HG03460 (cell line): Measurements from ENCODE around the gene ATG10.

ENCODE experiments used
- ATAC-seq: cut with Tn5 transposase; IDR thresholded peaks from one replicate; pipeline ENCODE4 v1.9.1; 2021; ENCODE audit not compliant: unreplicated experiment

ATG10 gene

DNA sequence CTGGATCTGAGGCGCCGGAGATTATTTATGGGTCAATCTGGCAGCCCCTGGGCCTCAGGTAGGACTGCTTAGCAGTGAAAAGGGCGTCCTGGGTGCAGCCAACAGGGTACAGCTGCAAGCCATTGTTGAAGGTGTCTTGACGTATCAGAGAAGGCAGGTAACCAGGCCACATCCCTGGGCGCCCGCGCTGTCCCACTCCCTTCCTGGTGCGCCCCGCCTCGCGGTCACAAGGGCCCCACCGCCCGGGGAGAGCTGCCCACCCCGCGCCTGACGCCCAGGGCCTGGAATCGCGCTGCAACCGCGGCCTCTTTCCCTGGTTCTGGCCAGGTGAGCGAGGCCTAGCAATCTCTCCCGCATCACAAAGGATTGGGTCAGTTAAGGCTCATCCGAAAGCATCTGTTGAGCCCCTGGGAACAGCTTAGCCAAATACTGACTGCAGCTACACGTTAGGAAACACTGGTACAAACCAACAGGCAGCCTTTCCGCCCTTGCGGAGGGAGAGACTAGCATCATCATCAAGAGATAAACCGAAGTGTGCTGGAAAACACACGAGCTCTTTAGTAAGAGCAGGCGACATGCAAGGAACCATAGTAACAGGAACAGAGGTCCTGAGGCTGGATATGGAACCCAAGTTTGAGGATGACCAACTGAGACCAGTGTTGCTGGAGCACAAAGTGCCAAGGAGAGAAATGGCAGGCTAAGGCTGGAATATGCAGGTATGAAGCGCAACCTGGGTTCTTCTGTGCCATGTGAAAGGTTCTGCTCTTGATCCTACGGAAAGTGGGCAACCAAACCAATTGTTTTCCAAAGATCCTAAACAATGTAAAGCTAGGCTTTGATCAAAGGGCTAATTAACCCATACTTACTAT, 302.8 kb downstream of the ATG10 start:
- ATAC-seq = no peak

DNA sequence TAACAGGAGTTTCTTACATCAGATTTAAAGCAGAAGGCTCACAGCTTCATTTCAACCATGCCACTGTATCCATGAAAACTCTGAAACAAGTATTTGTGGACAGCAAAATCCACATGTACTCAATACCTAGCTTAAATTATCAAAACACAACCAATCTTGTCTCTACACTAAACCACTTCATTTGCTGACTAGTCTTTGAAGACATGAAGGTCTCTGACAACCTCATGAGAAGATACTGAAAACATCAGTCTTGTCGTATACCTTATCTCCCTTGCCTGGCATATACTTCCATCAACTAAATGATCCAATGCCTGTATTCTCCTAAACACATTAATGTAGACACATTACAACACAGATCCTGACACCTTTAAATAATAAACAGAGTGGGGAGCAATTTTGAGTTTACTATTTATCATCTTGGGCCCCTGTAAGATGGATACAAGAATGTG, 303.4 kb downstream of the ATG10 start:
- ATAC-seq = no peak

DNA sequence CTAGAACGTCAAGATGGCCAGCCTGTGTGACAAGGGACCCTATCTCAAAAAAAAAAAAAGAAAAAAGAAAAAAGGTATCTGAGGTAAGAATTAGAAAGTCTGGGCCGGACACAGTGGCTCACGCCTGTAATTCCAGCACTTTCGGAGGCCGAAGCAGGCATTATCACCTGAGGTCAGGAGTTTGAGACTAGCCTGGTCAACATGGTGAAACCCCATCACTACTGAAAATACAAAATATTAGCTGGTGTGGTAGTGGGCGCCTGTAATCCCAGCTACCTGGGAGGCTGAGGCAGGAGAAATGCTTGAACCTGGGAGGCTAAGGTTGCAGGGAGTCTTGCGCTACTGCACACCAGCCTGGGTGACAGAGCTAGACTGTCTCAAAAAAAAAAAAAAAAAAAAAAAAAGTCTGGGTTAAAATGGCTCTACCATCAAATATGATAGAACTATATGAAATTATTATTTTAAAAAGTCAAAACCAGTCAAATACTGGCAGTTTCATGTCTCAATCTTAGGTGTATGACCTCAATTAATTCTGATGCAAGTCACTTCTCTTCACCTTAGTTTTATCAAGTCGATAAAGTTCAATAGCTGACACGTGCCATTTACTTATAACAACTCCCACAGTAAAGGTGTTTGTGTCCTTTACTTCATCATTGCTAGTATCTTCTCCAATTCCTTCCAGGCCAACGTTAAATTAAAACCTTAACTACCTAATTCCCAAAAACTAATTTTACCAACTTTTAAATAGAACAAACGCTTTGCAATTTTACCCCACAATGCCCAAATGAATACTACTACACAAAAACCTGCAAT, 305.2 kb downstream of the ATG10 start:
- ATAC-seq = no peak

DNA sequence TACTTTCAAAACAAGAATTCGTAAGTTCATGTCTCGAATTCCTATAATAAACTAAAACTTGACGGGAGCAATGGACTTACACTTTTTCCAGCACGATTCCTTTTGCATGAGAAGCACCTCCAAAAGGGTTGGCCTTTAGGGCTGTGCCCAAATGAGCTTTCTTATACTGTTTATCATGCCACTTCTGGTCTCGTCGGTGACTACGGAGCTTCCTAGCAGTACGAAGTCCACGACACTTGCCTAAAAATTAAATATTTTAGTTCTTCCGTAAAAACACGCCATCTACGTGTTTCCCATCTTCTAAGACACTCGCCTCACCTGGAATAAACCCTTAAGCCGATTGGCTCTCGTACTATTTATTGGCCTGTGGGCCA, 305.8 kb downstream of the ATG10 start:
- ATAC-seq = no peak

DNA sequence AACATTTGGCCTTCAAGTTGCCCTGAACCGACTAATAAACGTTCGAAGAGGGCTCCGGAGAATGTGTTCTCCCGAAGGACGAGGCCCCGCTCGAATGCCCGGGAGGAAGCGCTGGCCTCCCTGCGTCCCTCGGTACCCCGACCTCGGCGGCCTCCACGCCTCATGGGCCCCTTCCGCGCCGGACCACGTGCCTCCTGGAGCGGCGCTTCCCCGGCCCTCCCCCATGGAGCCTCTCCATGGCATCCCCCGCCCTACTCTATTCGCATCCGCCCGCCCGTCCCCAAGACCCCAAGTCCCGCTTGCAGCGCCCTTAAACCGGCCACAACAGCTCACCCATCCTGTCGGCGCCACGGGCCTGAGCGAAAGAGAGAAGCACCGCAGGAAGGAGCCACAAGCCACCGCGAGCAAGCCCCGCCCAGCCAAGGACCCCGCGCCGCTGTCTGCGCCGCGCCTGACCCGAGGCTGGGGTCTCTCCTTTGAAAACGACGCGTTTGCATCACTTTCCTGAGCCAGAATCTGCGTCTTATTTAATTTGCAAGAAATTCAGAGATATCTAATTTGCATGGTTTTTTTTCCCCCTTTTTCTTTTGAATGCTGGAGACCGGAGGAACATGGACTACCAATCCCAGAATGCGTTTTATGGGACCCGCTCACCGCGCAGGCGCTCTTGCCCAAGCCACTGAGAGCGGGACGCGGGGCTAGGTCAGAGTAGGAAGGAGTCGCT, 306.3 kb downstream of the ATG10 start, which contains the start of gene RPS23:
Gene RPS23 (minus strand): TSS at position 368 of the 724 bp plus-strand sequence. CDS start 31 bp downstream, at position 337.
- peak; percentile 96 for ATAC-seq

DNA sequence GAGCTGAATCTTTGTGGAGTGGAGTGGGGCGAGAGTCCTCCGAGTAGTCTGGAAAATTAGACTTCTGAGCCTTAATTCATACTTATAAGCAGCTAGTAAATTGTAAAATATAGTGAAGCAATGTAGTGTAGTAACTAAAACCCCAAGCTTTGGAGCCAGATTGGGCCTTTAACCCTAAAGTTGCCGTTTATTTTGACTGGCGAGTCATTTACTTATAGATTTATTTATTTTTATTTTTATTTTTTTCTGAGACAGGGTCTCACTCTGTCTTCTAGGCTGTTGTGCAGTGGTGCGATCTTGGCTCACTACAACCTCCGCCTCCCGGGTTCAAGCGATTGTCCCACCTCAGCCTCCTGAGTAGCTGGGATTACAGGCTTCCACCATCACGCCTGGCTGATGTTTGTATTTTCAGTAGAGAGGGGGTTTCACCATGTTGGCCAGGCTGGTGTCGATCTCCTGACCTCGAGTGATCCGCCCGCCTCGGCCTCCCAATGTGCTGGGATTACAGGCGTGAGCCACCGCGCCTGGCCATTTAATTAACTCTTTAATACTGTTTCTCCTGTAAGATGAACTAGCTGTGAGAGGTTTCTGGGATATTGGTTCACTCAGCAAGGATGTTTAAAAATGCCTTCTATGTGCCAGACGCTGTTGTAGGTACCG, 307.0 kb downstream of the ATG10 start:
- ATAC-seq = no peak

DNA sequence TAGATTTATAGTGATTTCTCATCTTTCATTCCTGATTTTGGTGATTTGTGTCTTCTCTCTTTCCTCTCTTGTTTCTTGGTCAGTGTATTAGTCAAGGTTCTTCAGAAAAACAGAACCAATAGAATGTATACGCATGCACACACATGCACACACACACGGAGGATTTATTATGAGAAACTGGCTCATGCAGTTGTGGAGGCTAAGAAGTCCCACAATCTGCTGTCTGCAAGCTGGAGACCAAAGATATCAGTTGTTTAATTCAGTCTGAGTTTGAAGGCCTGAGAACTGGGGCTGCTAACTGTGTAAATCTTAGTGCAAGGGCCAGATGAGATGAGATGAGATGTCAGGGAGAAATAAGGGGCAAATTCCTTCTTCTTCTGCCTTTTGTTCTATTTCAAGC, 312.1 kb downstream of the ATG10 start:
- ATAC-seq = no peak

DNA sequence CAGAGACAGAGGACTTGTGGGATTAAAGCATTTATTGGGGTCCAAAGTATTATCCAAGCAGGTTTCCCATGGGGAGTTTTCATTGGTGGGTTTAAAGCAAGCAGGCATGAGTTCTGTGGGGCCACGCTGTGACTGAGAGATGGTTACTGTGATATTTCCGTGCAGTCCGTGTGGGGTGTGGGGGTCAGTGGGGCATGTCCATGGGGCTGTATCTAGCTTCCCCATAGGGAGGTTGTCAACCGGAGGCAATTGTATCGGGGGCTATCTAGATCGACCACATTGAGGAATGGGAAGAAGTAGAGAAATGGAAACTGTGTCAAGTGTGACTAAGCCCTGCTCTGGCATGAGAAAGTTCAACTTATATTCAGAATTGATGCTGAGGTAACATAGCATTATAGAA, 313.4 kb downstream of the ATG10 start:
- ATAC-seq = no peak

DNA sequence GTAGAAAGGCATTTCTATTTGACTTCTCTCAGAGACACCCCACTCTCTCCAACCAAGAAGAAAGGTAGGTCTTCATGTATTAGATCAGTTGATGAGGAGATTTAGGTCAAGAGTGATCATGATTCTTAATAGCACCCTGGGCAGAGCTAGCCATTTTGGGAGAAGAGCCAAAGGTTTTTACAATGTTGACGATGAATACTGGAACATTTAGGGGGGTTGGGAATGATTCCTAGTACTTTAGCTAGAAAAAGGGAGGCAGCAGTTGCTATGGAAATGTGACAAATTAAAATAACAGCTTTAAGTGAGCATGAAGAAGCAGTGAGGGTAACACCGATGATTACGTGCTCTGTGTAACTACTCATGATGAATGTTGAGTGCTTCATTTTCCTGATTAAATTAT, 315.8 kb downstream of the ATG10 start:
- ATAC-seq = no peak

DNA sequence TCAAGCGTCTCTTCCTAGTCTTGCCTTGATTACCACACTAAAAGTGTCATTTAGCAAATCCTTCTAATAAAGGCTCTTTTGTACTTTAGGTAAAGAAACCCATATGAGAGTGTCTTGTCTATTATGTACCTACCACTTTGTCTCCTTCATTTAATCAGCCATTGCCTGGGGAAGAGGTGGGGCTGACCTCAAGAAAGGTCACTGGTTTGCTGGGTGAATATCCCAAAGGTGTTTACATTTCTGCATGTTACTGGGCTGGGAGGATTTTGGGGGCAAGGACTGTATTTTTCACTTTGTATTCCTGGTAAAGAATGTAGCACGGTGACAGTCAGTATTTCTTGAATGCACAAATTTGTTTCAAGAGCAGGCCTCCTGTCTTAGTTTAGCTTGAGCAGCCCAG, 318.2 kb downstream of the ATG10 start:
- ATAC-seq = no peak

DNA sequence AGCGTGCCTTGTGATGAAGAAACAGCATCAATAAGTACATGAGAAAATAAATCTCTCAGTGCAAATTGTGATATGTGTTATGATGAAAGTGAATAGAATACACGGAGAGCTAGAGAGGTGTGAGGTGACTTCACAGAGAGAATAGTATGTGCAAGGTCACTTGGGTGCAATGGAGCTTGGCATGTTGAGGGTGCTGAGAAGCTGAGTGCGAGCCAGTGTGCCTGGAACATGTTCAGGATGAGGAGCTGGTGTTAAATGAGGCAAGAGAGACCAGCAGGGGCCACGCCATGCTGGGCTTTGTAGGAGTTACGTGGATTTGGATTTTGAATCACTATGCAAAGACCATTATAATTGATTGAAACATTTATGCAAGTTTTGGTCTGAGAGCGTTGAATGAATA, 319.1 kb downstream of the ATG10 start:
- no peak for ATAC-seq

DNA sequence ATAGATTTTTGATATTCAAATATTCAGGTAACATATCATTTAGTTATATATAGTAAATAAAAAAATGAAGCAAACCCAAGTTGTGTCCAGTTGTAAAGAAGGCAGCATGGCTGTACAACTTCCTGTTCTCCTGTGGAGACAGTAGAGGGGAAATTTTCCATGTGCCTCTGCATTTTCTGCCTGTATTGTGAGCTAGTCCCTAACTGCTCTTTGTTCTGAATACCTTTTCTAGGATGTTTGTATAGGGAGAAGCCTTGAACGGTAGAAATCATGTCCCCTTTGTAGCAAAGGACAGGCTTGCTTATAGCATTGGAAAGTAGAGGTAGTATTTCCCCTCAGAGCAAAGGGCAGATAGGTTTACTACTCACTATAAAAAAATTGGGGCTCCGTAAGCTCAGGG, 319.6 kb downstream of the ATG10 start:
- no peak for ATAC-seq

DNA sequence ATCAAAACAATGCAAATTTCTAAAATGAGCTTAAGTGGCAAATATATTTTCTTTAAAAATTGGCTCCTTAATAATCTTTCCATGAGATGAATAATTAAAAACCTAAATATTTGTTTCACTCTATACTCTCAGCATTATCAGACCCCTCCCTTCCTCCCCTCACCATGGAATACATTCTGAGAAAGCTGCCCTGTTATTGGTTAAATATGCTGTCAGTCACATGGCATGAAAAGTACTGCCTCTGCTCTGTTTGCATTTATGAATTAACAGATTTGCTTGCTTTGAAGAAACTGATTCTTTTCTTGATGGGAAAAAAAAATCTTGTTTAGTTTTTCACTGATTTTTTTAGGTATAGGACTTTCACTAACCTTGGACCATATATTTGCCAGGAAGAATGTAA, 323.3 kb downstream of the ATG10 start:
- ATAC-seq = no peak

DNA sequence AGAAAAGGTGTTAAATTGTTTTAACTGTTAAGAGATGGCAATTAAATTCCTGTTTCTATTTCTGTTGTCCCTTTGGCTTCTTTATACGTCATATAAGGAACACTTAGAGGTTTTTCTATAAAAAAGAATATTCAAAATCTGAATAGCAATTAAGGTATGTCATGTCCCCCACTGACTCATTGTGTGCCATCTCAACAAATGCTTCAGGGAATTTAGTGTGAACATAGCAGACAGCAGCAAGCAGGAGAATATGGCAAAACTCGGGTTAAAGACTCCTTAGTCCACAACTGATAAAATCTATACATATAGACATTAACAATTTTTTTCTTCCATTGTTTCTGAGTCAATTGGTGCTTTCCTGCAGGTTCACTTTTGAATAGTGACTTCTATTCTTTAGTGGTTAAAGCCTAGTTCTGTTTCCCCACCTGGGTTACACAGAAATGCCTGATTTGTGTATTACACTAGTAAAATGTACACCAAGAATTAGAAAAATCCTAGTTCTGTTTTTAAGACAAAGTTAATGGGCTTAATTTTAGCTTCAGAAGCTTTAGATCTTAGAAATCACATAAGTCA, 324.2 kb downstream of the ATG10 start:
- ATAC-seq = no peak

DNA sequence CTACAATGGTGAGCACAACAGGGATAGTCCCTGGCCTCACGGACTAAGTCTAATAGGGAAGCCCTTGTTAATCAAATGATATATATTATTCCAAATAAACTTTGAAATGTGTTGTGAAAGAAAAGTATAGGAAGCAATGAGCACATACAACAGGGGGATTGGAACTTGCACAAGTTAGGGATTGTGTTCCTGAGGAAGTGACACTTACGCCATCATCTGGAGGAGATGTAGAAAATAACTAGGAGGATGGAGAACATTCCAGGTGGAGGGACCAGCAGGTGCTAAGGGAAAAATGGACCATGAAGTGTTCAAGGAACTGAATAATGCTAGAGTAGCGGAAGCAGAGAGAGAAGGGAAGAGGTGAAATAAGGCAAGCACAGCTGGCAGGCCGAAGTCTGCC, 325.1 kb downstream of the ATG10 start:
- ATAC-seq = no peak

DNA sequence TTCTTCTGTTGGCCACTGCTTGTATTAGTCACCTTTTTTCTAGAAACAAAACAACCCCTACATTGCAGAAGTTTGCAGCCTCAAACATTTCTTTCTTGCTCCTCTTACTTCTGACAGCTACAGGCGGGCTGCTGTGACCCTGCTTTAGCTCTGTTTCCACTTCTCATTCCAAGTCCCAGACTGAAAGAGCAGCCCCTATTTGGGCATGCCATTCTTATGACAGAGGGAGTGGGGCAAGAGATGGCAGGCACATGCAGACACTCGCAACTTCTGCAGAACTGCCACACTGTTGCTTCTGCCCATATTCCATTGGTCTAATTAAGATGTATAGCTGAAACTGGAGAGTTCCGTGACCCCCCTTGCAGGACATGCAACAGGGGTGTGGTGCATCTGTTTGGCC, 325.9 kb downstream of the ATG10 start:
- no peak for ATAC-seq

DNA sequence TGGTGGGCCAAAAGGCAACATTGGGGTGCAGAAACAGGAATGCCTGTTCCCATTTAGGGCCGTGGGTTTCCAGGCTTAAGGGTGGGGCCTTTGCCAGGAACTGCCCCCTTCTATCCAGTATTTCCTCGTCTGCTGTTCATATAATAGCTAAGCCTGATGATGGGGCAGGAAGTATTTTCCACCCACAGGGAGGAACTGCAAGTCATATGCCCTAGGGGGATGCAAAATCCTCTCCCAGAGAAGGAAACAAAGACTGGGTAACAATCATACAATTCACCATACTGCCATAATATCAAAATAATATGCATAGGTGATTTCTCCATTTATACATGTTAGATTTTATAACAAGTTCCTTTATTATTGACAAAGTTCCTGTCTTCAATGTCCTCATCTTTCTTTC, 326.8 kb downstream of the ATG10 start:
- ATAC-seq = no peak

DNA sequence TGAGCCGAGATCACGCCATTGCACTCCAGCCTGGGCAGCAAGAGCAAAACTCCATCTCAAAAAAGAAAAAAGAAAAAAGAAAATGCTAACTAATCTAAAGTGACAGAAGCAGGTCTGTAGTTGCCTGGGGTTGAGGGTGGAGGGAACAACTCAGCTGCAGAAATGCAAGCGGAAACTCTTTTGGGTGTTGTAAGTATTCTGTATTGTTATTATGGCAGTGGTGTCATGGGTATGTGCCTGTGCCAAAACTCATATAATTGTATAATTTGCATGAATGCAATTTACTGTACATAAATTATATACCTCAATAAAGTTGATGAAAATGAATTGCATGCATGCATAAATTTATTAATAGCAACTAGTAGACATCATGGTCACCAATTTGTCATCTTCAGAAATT, 329.4 kb downstream of the ATG10 start:
- ATAC-seq = no peak
